Dermis blood vessel endothelial cell (primary cell): Measurements from ENCODE around the gene CENPH. TPM values are rescaled to one million over a fixed set of nuclear protein-coding genes. Genes with fewer than 3 reads are reported as not detected.
A peak's percentile ranks its signal among the peaks of the same experiment; 100 is the strongest.
"Not testable (repeated sequence)": the region's sequence is repeated elsewhere in the genome, so short reads cannot be mapped to it uniquely, and the experiment has no call there.

Source experiments
- DNase-seq: peaks from one replicate; pipeline ENCODE4 v3.0.0; 2010
- total RNA-seq: library from RNA; depleted of rRNA; stranded (reverse); fragments of >200 nt; gene quantifications from 2 replicates; pipeline ENCODE4 v1.2.3, GENCODE V29; 2014

Gene CENPH
- total RNA-seq, 1 donor from 2014 or later: 3.1 TPM

DNA sequence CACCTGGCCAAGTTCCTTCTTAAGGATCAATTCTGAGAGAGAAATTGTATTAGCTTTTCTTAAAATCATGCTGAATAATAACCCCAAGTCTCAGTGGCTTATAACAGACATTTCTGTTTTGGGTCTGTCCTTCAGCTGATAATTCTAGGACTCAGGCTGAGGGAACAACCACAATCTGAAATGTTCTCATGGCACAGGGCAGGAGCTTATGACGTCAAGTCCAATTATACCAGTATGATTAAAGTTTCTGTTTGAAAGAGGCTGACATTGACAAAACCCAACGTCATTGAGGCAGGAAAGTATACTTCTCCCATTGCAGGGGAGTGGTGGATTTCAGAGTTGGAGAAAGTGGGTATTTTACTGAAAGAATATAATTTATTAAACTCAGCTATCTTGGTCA lies 21.8 kb downstream of the CENPH start:
- no peak for DNase-seq

DNA sequence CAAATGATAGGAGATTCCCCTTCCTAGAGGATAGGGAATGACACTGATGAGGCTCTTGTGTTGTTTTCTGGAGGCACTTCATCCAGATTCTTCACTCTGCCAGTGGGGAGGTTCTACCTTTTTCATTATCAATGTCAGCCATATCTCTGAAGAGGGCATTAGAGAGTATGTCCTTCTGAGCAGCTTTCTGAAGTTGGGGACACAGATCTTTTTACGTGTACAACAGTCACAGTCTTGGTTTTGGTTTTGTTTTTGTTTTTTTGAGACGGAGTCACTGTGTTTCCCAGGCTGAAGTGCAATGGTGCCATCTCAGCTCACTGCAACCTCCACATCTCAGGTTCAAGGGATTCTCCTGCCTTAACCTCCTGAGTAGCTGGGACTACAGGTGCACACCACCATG lies 22.6 kb downstream of the CENPH start:
- no peak for DNase-seq

- DNase-seq: peak; percentile 28
Measured at GRCh38 chr5:69213513-69214215, 24.3 kb downstream of the CENPH start.

DNA sequence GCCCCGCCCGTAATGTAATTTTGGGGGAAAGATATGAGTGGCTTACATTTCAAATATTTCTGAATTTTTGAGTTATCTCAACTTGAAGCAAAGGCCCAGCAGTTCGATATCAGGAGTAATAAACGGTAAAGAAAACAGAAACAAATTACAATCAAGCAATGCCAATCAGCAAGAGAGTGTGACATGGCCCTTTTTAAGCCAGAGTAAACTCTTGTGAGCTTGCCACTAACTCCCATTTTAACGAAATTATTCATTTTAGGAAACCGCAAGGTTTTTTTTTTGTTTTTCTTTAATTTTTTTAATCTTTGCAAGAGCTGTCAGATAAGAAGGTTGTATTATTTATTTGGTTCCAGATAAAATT lies 27.7 kb downstream of the CENPH start:
- no peak for DNase-seq

DNA sequence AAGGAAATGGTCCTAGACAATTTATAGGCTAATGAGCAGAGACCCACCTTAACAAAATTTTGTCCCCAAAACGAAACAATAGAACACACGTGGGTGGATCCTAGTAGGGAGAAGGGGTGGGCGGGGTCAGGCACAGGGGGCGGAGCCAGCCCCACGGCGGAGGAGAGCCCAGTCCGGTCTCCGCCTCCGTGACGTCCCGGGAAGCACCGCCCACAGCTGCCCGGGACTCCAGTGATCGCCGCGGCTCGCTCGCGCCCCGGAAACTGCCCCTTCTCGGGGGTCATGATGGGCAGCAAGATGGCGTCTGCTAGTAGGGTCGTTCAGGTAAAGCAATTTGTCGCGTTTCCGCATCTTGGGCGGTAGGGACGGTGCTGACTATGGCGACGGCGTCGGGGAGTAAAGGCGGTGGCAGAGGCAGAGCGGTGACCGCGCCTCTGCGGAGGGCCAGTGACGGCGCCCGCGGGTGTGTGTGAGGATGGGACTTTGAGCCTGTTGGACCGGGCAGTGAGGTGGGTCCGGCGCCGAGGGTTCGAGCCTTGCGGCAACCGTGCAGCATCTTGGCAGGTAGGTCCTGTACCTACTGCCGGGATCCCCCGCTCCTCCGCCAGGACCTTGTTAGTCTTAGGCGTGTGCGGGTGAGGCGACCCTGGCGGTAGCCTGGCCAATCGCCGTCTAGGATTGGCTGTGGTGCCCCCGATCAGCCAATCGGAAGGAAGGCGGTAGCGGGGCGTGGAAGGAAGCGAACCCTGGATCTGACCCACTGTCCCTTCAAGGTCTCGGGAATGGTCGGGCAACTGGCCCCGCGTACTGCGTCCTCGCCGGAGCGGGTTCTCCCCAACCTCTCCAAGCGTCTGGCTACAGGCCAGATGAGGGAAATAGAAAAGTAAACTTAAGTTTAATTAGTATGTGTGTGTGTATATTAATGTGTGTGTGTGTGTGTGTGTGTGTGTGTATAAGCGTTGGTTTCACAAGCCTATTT lies 28.5 kb downstream of the CENPH start:
- peak; percentile 93 for DNase-seq

DNA sequence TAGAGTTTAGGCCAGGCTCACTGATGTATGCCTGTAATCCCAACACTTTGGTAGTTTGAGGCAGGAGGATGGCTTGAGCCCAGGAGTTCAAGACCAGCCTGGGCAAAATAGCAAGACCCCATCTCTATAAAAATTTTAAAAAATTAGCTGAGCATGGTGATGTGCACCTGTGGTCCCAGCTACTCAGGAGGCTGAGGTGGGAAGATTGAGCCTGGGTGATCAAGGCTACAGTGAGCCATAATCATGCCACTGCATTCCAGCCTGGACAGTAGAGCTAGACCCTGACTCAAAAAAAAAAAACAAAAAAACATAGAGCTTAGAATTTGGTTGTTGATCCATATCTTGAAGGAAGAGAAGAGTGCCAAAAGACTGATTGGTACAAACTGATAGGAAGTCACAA lies 30.6 kb downstream of the CENPH start:
- no peak for DNase-seq

DNA sequence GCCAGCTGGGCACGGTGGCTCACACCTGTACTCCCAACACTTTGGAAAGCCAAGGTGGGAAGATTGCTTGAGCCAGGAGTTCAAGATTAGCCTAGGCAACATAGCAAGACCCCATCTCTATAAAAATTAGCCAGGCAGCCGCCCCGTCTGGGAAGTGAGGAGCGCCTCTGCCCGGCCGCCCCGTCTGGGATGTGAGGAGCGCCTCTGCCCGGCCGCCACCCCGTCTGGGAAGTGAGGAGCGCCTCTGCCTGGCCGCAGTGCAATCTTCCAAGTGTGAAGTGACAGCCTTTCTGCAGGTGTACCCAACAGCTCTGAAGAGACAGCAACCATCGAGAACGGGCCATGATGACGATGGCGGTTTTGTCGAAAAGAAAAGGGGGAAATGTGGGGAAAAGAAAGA lies 31.0 kb downstream of the CENPH start:
- not testable (repeated sequence) for DNase-seq

- not testable (repeated sequence) for DNase-seq
Measured at GRCh38 chr5:69220833-69221232, 31.4 kb downstream of the CENPH start.

GRCh38 chr5:69224520-69224919 lies 35.1 kb downstream of the CENPH start:
- DNase-seq: no peak

DNA sequence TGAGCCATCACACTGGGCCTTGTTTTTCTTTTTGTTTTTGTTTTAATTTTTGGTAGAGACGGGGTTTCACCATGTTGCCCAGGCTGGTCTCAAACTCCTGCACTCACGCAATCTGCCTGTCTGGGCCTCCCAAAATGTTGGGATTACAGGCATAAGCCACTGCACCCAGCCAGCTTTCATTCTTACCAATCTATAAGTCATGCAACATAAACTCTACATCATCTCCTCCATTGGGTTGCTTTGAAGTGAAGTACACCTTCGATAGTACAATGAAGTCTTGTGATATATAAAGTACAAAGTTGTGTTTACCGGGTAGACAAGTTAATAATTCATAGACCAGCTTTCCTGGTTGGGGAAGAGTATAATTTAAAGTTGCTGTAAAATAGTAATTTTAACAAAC lies 36.5 kb downstream of the CENPH start:
- no peak for DNase-seq

DNA sequence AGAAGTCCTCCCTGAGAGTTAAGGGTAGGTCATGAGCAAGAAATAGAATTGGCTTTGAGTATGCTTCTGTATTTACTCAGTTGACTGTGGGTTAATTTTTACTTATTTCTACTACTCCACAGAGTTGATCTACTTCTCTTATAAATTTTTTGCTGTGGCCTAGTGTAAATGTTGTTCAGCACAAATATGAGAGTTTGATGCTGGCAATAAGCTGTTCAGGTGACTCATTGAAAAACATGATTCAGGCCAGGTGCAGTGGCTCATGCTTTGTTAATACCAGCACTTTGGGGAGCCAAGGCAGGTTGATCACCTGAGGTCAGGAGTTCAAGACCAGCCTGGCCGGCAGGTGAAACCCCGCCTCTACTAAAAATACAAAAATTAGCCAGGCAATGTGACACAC lies 40.8 kb downstream of the CENPH start:
- DNase-seq: no peak

- DNase-seq: no peak
Measured at GRCh38 chr5:69231281-69231680, 41.9 kb downstream of the CENPH start.

GRCh38 chr5:69231851-69232250 lies 42.5 kb downstream of the CENPH start:
- DNase-seq: no peak

DNA sequence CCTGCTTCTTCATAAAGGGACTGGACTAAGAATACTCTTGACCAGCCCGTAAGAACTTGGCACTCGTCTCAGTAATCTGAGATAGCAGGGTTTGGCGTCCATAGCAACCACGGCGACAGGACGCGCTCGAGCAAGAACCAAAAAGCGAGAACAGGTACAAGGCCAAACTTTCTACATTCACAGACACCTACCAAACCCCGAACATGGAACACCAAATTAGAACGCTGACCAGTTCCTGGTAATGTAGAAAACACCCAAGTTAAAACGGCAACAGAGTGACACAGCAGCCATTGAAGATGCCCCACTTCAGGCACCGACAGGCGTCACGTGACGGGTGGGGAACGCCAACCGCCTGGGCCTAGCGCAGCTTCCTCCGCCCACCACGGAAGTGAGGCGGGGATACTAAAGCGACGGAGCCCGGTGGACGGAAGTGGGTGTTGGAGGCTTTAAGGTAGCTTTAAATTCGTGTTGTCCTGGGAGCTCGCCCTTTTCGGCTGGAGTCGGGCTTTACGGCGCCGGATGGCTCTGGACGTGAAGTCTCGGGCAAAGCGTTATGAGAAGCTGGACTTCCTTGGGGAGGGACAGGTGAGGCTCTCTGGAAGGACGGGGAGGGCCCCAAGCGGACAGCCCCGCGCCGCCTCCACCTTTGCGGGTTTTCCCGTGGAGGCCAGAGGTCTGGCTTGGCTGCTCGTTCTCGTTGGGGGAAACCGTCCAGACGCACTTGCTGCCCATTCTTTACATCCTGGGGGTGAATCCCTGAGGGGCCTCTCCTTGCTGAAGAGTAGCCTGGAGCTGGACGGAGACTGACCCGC lies 45.3 kb downstream of the CENPH start, which contains the start of gene CDK7:
CDK7 (plus strand) TSS at position 430 of the 812 bp plus-strand sequence; CDS start at position 520, 90 bp downstream.
- peak; percentile 93 for DNase-seq

DNA sequence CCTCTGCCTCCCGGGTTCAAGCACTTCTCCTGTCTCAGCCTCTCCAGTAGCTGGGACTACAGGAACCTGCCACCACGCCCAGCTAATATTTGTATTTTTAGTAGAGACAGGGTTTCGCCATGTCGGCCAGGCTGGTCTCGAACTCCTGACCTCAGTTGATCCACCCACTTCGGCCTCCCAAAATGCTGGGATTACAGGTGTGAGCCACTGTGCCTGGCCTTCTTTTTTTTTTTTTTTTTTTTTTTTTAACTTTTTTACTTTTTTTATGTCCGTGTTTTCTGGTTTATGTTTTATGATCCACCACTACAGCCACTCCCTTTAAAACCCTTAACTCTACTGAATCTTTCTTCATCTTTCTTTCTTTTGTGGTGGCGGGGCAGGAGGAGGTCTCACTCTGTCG lies 47.4 kb downstream of the CENPH start:
- DNase-seq: not testable (repeated sequence)

- no peak for DNase-seq
Measured at GRCh38 chr5:69237877-69238276, 48.5 kb downstream of the CENPH start.

DNA sequence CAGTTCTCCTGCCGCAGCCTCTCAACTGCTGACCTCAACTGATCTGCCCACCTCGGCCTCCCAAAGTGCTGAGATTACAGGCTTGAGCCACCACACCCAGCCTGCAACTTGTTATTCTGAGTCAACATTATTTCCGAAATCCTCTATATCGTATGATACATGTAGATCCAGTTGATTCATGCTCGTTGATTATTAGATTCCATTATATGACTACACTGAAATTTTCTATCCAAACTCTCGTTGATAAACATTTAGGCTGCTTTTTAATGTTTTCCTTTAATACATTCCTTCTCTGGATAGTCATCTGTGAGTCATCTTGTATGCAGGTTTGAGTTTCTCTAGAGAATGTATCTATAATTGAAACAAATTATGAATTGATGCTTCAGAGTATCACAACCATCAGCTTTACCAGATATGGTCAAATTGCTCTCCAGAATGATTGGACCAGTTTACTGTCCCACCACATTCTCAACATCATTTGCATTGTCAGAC lies 49.4 kb downstream of the CENPH start:
- peak; percentile 73 for DNase-seq

- DNase-seq: no peak
Measured at GRCh38 chr5:69242215-69242927, 53.0 kb downstream of the CENPH start.

- DNase-seq: no peak
Measured at GRCh38 chr5:69245031-69245430, 55.6 kb downstream of the CENPH start.

DNA sequence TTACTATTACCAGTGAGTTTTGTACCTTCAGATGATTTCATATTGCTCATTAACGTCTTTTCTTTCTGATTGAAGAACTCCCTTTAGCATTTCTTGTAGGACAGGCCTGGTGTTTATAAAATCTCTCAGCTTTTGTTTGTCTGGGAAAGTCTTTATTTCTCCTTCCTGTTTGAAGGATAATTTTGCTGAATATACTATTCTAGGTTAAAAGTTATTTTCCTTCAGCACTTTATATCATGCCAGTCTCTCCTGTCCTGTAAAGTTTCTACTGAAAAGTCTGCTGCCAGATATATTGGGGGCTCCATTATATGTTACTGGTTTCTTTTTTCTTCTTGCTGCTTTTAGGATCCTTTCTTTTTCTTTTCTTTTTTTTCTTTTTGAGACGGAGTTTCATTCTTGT lies 58.6 kb downstream of the CENPH start:
- no peak for DNase-seq

GRCh38 chr5:69250593-69250992 lies 61.2 kb downstream of the CENPH start:
- no peak for DNase-seq

- DNase-seq: no peak
Measured at GRCh38 chr5:69252437-69252836, 63.1 kb downstream of the CENPH start.
